HCT116 (cell line): ENCODE results near the gene CCDC74A. TPM values are rescaled to one million over a fixed set of nuclear protein-coding genes. Genes with fewer than 3 reads are reported as not detected.
"Not testable (repeated sequence)": the region's sequence is repeated elsewhere in the genome, so short reads cannot be mapped to it uniquely, and the experiment has no call there.

Experiments
- ATAC-seq: fragments of 200-7000 bp; cut with Tn5 transposase; 2 replicates; pipeline ENCODE4 v1.9.1; 2020; ENCODE audit warnings: mild to moderate bottlenecking, moderate library complexity
- BruUV-seq: library from RNA; stranded (reverse); fragments of 400-500 nt; replicated peaks from 2 replicates; lab custom pipeline; 2021; lab: Mats Ljungman, UMichigan
- CTCF ChIA-PET: fragments of 300-600 bp; sonication (Branson Sonifier 250); formaldehyde crosslinking; loops from one replicate; lab custom pipeline; 2021; ENCODE audit warnings: antibody characterized with exemption; lab: Charles Lee
- POLR2A ChIA-PET: fragments of 300-600, 350-600 bp; sonication (Branson Sonifier 250); formaldehyde crosslinking; loops from one replicate; lab custom pipeline; 2021; ENCODE audit warnings: antibody characterized with exemption; lab: Charles Lee
- RAD21 ChIA-PET, 2 experiments: fragments of 300-600 bp; sonication (Branson Sonifier 250); formaldehyde crosslinking; loops; one replicate each; lab custom pipeline; 2023; ENCODE audit warnings: low total read pairs in 2 of 2; ENCODE audit not compliant: uncharacterized antibody in 2 of 2, unreplicated experiment in 2 of 2, low non-redundant PET in 1 of 2; lab: Charles Lee
- DNase-seq: peaks from one replicate; pipeline ENCODE4 v3.0.0-alpha.2; 2010; ENCODE audit warnings: low read depth, low spot score
- H2AFZ ChIP-seq: fragments of 200-600 bp; shearing (Covaris generic), sonication (generic); 2 replicates; pipeline ENCODE4 v1.6.1; 2017; ENCODE audit warnings: low read depth, mixed run types, mixed read lengths, antibody characterized with exemption, low read length; ENCODE audit not compliant: poor library complexity, severe bottlenecking
- H3K27ac ChIP-seq: 2 replicates; pipeline ENCODE4 v1.5.1; 2012; ENCODE audit warnings: low read depth, low read length
- H3K27me3 ChIP-seq: fragments of 200-600 bp; sonication (generic); 2 replicates; pipeline ENCODE4 v1.6.1; 2016; ENCODE audit warnings: mixed run types, low read length, mixed read lengths; ENCODE audit not compliant: insufficient read depth
- H3K36me3 ChIP-seq, 2 experiments: fragments of 200-500 bp in 1 of 2; fragments of 200-600 bp in 1 of 2; sonication (Bioruptor generic) in 1 of 2; sonication (generic) in 1 of 2; 2 replicates each; pipeline versions ENCODE4 v1.5.1 to v1.6.1; 2014 to 2016; ENCODE audit warnings: low read length in 2 of 2, inconsistent platforms in 1 of 2, mixed read lengths in 1 of 2, mixed run types in 1 of 2; ENCODE audit not compliant: insufficient read depth in 2 of 2, control insufficient read depth in 1 of 2
- H3K4me1 ChIP-seq, 2 experiments: fragments of 200-600 bp in 1 of 2; sonication (generic) in 1 of 2; 2 replicates each; pipeline versions ENCODE4 v1.5.1 to v1.6.1; 2012 to 2017; ENCODE audit warnings: low read length in 2 of 2, inconsistent platforms in 1 of 2, mild to moderate bottlenecking in 1 of 2, mixed read lengths in 1 of 2, mixed run types in 1 of 2, moderate library complexity in 1 of 2; ENCODE audit not compliant: insufficient read depth in 2 of 2, control insufficient read depth in 1 of 2
- H3K4me2 ChIP-seq: fragments of 200-600 bp; sonication (generic); 2 replicates; pipeline ENCODE4 v1.6.1; 2017; ENCODE audit warnings: mixed run types, low read length, mixed read lengths
- H3K4me3 ChIP-seq, 2 experiments: fragments of 200-600 bp in 1 of 2; sonication (generic) in 1 of 2; replicated peaks in 1 of 2; 2 replicates each; pipeline ENCODE4 v1.5.1; 2011 to 2016; ENCODE audit warnings: low read length in 2 of 2, control low read depth in 1 of 2, low read depth in 1 of 2, mild to moderate bottlenecking in 1 of 2, mixed read lengths in 1 of 2, mixed run types in 1 of 2
- H3K79me2 ChIP-seq: fragments of 200-600 bp; sonication (generic); 2 replicates; pipeline ENCODE4 v1.6.1; 2017; ENCODE audit warnings: mild to moderate bottlenecking, mixed run types, low read length, moderate library complexity, mixed read lengths; ENCODE audit not compliant: insufficient read depth
- H3K9ac ChIP-seq: fragments of 200-600 bp; sonication (generic); 2 replicates; pipeline ENCODE4 v1.6.1; 2016; ENCODE audit warnings: low read length, mixed read lengths
- H3K9me2 ChIP-seq: fragments of 200-600 bp; sonication (generic), shearing (Covaris generic); 2 replicates; pipeline ENCODE4 v1.6.1; 2017; ENCODE audit warnings: mixed run types, mild to moderate bottlenecking, moderate library complexity; ENCODE audit not compliant: insufficient read depth
- H3K9me3 ChIP-seq, 2 experiments: fragments of 200-500 bp in 1 of 2; fragments of 200-600 bp in 1 of 2; sonication (Bioruptor generic) in 1 of 2; sonication (generic) in 1 of 2; 2 replicates each; pipeline ENCODE4 v1.6.1; 2014 to 2017; ENCODE audit warnings: low read length in 2 of 2, mixed read lengths in 2 of 2, inconsistent platforms in 1 of 2, low read depth in 1 of 2, mild to moderate bottlenecking in 1 of 2, mixed run types in 1 of 2, moderate library complexity in 1 of 2; ENCODE audit not compliant: control insufficient read depth in 1 of 2, insufficient read depth in 1 of 2
- H4K20me1 ChIP-seq: fragments of 200-600 bp; sonication (generic), shearing (Covaris generic); 2 replicates; pipeline ENCODE4 v1.6.1; 2017; ENCODE audit warnings: mixed run types, mild to moderate bottlenecking, moderate library complexity; ENCODE audit not compliant: insufficient read depth
- CEBPB ChIP-seq: IDR thresholded peaks from 2 replicates; pipeline ENCODE4 v1.6.1; 2012; ENCODE audit warnings: low read depth
- EGR1 ChIP-seq: IDR thresholded peaks from 2 replicates; pipeline ENCODE4 v1.6.1; 2012; ENCODE audit warnings: low read depth
- ELF1 ChIP-seq: IDR thresholded peaks from 2 replicates; pipeline ENCODE4 v1.6.1; 2012; ENCODE audit warnings: low read depth, borderline replicate concordance
- EZH2 ChIP-seq: fragments of 200-600 bp; sonication (generic); IDR thresholded peaks from 2 replicates; pipeline ENCODE4 v1.6.1; 2017; ENCODE audit warnings: antibody characterized with exemption, mixed run types
- EZH2phosphoT487 ChIP-seq: fragments of 200-600 bp; IDR thresholded peaks from 2 replicates; pipeline ENCODE4 v1.6.1; 2018; ENCODE audit warnings: antibody characterized with exemption, borderline replicate concordance
- FOSL1 ChIP-seq: IDR thresholded peaks from 2 replicates; pipeline ENCODE4 v1.6.1; 2012; ENCODE audit warnings: low read depth
- JUND ChIP-seq: IDR thresholded peaks from 2 replicates; pipeline ENCODE4 v1.6.1; 2012
- POLR2A ChIP-seq: IDR thresholded peaks from 2 replicates; pipeline ENCODE4 v1.7.0; 2011; ENCODE audit warnings: borderline replicate concordance; ENCODE audit not compliant: insufficient read depth, insufficient read length; ENCODE audit errors: extremely low read depth
- POLR2AphosphoS5 ChIP-seq: IDR thresholded peaks from 2 replicates; pipeline ENCODE4 v1.6.1; 2011; ENCODE audit warnings: mild to moderate bottlenecking, low read depth, low read length, moderate library complexity
- SIN3A ChIP-seq: IDR thresholded peaks from 2 replicates; pipeline ENCODE4 v1.6.1; 2012; ENCODE audit warnings: low read depth
- SRF ChIP-seq: IDR thresholded peaks from 2 replicates; pipeline ENCODE4 v1.6.1; 2012; ENCODE audit warnings: low read depth
- YY1 ChIP-seq: IDR thresholded peaks from 2 replicates; pipeline ENCODE4 v1.6.1; 2011; ENCODE audit warnings: low read length, low read depth, moderate library complexity, mild to moderate bottlenecking; ENCODE audit not compliant: insufficient replicate concordance; ENCODE audit errors: extremely low read depth
- ZNF274 ChIP-seq: fragments of 200-500 bp; sonication (Bioruptor generic); IDR thresholded peaks from 2 replicates; pipeline ENCODE4 v1.6.1; 2014; ENCODE audit warnings: mild to moderate bottlenecking, low read depth, low read length, inconsistent platforms
- intact Hi-C: fragments of 100-400 bp; cut with micrococcal nuclease; formaldehyde crosslinking; loops from 2 replicates; pipeline ENCODE4 v1.10.0; 2022
- total RNA-seq: library from RNA; stranded (reverse); gene quantifications from one replicate; pipeline ENCODE4 v1.2.1, GENCODE V29; 2021; ENCODE audit not compliant: unreplicated experiment
- TF ChIP-seq, protein P1 (sequence below): IDR thresholded peaks from 2 replicates; pipeline ENCODE4 v1.6.1; 2012
- TF ChIP-seq, protein P2 (sequence below): IDR thresholded peaks from 2 replicates; pipeline ENCODE4 v1.6.1; 2011; ENCODE audit warnings: mild to moderate bottlenecking, low read length, moderate library complexity; ENCODE audit not compliant: insufficient replicate concordance; ENCODE audit errors: extremely low read depth
- TF ChIP-seq, protein P3 (sequence below): IDR thresholded peaks from 2 replicates; pipeline ENCODE4 v1.6.1; 2012; ENCODE audit warnings: low read depth

Gene CCDC74A
- total RNA-seq, 1 experiment from 2014 or later = 13.6 TPM

DNA sequence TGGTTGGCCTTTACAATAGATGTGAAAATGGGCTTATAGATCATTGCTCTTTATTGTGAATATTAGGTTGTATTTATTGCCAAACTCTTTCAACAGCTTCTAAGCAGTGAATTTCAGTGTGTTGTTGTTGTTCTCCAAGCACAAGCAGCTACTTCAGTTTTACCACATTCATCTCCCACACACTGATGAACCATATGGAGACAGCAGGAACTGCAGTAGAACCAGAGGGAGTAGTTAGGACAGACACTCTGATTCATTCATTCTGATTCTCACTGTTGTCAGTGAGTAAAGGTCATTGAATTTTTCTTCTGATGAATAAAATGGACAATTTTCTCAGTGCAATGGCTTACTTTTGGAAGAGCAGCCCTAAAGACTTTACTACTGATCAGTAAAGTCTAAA lies 40.2 kb downstream of the CCDC74A start (continued):
- TF ChIP-seq EZH2phosphoT487 (no peak), POLR2AphosphoS5 (no peak), ELF1 (no peak)
- TF ChIP-seq, protein P1, sequence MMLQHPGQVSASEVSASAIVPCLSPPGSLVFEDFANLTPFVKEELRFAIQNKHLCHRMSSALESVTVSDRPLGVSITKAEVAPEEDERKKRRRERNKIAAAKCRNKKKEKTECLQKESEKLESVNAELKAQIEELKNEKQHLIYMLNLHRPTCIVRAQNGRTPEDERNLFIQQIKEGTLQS = no peak
- TF ChIP-seq, all 23 proteins: peak for 0

DNA sequence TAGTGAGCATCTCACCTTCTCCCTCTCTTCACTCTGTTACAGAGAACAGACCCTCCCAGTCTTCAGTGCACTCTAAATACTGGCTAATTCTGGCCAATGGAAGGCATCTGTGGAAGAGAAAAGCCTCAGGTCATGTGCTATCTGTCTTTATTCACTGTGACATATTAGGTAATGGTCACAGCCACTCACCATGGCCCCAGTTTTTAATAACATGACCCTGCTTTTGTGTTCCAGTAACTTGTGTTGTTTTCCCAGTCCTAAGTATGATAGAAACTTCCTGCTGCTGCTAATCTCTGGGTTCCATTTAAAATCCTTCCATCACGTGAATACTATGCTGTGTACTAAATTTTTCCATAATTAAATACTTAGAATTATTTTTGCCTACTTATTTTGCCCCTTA lies 40.7 kb downstream of the CCDC74A start:
- H3K9ac ChIP-seq, CTCF ChIA-PET, H2AFZ ChIP-seq, H3K36me3 ChIP-seq, H3K9me2 ChIP-seq, ATAC-seq, POLR2A ChIA-PET, DNase-seq, BruUV-seq, H3K4me1 ChIP-seq, H3K4me2 ChIP-seq, H3K4me3 ChIP-seq, H3K79me2 ChIP-seq, H4K20me1 ChIP-seq, H3K27ac ChIP-seq, RAD21 ChIA-PET, H3K9me3 ChIP-seq, intact Hi-C loops: not testable (repeated sequence)
- H3K27me3 ChIP-seq = peaks cover 58% of the 10 kb centered on the region

DNA sequence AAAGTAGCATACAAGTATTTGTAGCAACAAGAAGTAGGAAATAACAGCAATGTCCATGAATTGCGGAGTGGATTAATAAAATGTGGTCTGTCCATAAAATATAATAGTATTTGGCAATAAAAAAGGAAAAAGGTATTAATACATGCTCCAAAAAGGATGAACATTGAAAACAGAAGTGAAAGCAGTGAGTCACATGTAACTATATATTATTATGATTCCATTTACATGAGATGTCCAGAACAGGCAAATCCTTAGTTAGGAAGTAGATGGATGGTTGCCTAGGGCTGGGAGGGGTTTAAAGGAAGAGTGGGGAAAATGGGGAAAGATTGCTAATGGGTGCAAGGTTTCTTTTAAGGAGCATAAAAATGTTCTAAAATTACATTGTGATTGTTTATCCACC lies 44.5 kb downstream of the CCDC74A start:
- BruUV-seq = no TSS peak
- Histone ChIP-seq H3K79me2 (no peaks in the 10 kb centered on the region), H3K4me3 (no peak overlapping the region), H3K9ac (no peak overlapping the region), H2AFZ (no peak overlapping the region), H3K36me3 (no peaks in the 10 kb centered on the region), H4K20me1 (no peaks in the 10 kb centered on the region), H3K9me3 (no peaks in the 10 kb centered on the region), H3K9me2 (no peaks in the 10 kb centered on the region), H3K27me3 (peaks cover 51% of the 10 kb centered on the region), H3K27ac (no peak overlapping the region), H3K4me2 (no peak overlapping the region), H3K4me1 (no peaks in the 10 kb centered on the region)
- ChIA-PET CTCF (no interaction called here), POLR2A (no interaction called here), RAD21 (no interaction called here)
- intact Hi-C loops = no loop called here
- DNase-seq (no peak), ATAC-seq (no peak)
- no peak for TF ChIP-seq SRF
- TF ChIP-seq, protein P2, sequence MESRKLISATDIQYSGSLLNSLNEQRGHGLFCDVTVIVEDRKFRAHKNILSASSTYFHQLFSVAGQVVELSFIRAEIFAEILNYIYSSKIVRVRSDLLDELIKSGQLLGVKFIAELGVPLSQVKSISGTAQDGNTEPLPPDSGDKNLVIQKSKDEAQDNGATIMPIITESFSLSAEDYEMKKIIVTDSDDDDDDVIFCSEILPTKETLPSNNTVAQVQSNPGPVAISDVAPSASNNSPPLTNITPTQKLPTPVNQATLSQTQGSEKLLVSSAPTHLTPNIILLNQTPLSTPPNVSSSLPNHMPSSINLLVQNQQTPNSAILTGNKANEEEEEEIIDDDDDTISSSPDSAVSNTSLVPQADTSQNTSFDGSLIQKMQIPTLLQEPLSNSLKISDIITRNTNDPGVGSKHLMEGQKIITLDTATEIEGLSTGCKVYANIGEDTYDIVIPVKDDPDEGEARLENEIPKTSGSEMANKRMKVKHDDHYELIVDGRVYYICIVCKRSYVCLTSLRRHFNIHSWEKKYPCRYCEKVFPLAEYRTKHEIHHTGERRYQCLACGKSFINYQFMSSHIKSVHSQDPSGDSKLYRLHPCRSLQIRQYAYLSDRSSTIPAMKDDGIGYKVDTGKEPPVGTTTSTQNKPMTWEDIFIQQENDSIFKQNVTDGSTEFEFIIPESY = no peak
- no peak for TF ChIP-seq POLR2A
- no peak for TF ChIP-seq YY1
- TF ChIP-seq FOSL1 = no peak
- no peak for TF ChIP-seq ZNF274
- no peak for TF ChIP-seq EGR1
- TF ChIP-seq, protein P3, sequence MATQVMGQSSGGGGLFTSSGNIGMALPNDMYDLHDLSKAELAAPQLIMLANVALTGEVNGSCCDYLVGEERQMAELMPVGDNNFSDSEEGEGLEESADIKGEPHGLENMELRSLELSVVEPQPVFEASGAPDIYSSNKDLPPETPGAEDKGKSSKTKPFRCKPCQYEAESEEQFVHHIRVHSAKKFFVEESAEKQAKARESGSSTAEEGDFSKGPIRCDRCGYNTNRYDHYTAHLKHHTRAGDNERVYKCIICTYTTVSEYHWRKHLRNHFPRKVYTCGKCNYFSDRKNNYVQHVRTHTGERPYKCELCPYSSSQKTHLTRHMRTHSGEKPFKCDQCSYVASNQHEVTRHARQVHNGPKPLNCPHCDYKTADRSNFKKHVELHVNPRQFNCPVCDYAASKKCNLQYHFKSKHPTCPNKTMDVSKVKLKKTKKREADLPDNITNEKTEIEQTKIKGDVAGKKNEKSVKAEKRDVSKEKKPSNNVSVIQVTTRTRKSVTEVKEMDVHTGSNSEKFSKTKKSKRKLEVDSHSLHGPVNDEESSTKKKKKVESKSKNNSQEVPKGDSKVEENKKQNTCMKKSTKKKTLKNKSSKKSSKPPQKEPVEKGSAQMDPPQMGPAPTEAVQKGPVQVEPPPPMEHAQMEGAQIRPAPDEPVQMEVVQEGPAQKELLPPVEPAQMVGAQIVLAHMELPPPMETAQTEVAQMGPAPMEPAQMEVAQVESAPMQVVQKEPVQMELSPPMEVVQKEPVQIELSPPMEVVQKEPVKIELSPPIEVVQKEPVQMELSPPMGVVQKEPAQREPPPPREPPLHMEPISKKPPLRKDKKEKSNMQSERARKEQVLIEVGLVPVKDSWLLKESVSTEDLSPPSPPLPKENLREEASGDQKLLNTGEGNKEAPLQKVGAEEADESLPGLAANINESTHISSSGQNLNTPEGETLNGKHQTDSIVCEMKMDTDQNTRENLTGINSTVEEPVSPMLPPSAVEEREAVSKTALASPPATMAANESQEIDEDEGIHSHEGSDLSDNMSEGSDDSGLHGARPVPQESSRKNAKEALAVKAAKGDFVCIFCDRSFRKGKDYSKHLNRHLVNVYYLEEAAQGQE = no peak
- TF ChIP-seq EZH2 = no peak
- no peak for TF ChIP-seq SIN3A
- TF ChIP-seq JUND = no peak
- TF ChIP-seq CEBPB = no peak
